Osteocyte (in vitro differentiated cells): ENCODE results near the gene ADAP1. TPM values are rescaled to one million over a fixed set of nuclear protein-coding genes. Genes with fewer than 3 reads are reported as not detected.
"Not testable (repeated sequence)": the region's sequence is repeated elsewhere in the genome, so short reads cannot be mapped to it uniquely, and the experiment has no call there.

Source experiments
- DNase-seq: peaks from one replicate; pipeline ENCODE4 v3.0.0; 2021; ENCODE audit warnings: mixed read lengths; ENCODE audit not compliant: unreplicated experiment; ENCODE audit errors: extremely low spot score
- H3K27ac Mint-ChIP-seq: one replicate; pipeline ENCODE4 v1.8.0; 2021; ENCODE audit warnings: mild to moderate bottlenecking, mixed read lengths; ENCODE audit not compliant: unreplicated experiment
- H3K27me3 Mint-ChIP-seq: one replicate; pipeline ENCODE4 v1.8.0; 2021; ENCODE audit warnings: mixed read lengths; ENCODE audit not compliant: unreplicated experiment
- H3K36me3 Mint-ChIP-seq: one replicate; pipeline ENCODE4 v1.8.0; 2021; ENCODE audit warnings: mixed read lengths; ENCODE audit not compliant: unreplicated experiment
- H3K4me1 Mint-ChIP-seq: one replicate; pipeline ENCODE4 v1.8.0; 2021; ENCODE audit warnings: mixed read lengths; ENCODE audit not compliant: unreplicated experiment
- H3K4me3 Mint-ChIP-seq: one replicate; pipeline ENCODE4 v1.8.0; 2021; ENCODE audit warnings: mild to moderate bottlenecking, moderate library complexity, mixed read lengths; ENCODE audit not compliant: unreplicated experiment
- H3K9me3 Mint-ChIP-seq: one replicate; pipeline ENCODE4 v1.8.0; 2021; ENCODE audit warnings: mixed read lengths; ENCODE audit not compliant: unreplicated experiment
- CTCF ChIP-seq: fragments of 200-600 bp; sonication (generic); IDR thresholded peaks from 2 replicates; pipeline ENCODE4 v1.5.0; 2021; ENCODE audit warnings: antibody characterized with exemption, mild to moderate bottlenecking, moderate library complexity
- total RNA-seq: library from RNA; stranded (reverse); gene quantifications from 2 replicates; pipeline ENCODE4 v1.2.1, GENCODE V29; 2021

The ADAP1 gene
- total RNA-seq, 1 donor from 2014 or later, result 5.8 TPM

- H3K9me3 Mint-ChIP-seq, result no peaks in the 10 kb centered on the region
- TF ChIP-seq CTCF, result no peak
- no peaks in the 10 kb centered on the region for H3K36me3 Mint-ChIP-seq
- peaks cover 5% of the 10 kb centered on the region for H3K27me3 Mint-ChIP-seq
- no peak for DNase-seq
- no peak overlapping the region for H3K4me3 Mint-ChIP-seq
- peaks cover 3% of the 10 kb centered on the region for H3K4me1 Mint-ChIP-seq
- H3K27ac Mint-ChIP-seq, result no peak overlapping the region
Observed at GRCh38 chr7:909358-910329, 44.8 kb downstream of the ADAP1 start.

- H3K4me1 Mint-ChIP-seq, H3K27ac Mint-ChIP-seq, H3K9me3 Mint-ChIP-seq, H3K4me3 Mint-ChIP-seq, DNase-seq, H3K27me3 Mint-ChIP-seq, H3K36me3 Mint-ChIP-seq: not testable (repeated sequence)
- peak; percentile 56 for TF ChIP-seq CTCF
Observed at GRCh38 chr7:908591-909357, 45.7 kb downstream of the ADAP1 start.

- DNase-seq, result no peak
- no peak overlapping the region for H3K4me3 Mint-ChIP-seq
- H3K9me3 Mint-ChIP-seq, result no peaks in the 10 kb centered on the region
- H3K27me3 Mint-ChIP-seq, result peaks cover 5% of the 10 kb centered on the region
- no peak overlapping the region for H3K27ac Mint-ChIP-seq
- H3K36me3 Mint-ChIP-seq, result no peaks in the 10 kb centered on the region
- TF ChIP-seq CTCF, result no peak
- H3K4me1 Mint-ChIP-seq, result peaks cover 3% of the 10 kb centered on the region
Observed at GRCh38 chr7:908159-908581, 46.3 kb downstream of the ADAP1 start.

GRCh38 chr7:907158-907980, 47.1 kb downstream of the ADAP1 start:
- H3K9me3 Mint-ChIP-seq, result no peaks in the 10 kb centered on the region
- no peak for DNase-seq
- H3K36me3 Mint-ChIP-seq, result no peaks in the 10 kb centered on the region

More at GRCh38 chr7:907158-907980, 47.1 kb downstream of the ADAP1 start:
- Mint-ChIP-seq H3K4me1 (peaks cover 3% of the 10 kb centered on the region), H3K4me3 (no peak overlapping the region), H3K27ac (no peak overlapping the region), H3K27me3 (peaks cover 5% of the 10 kb centered on the region)
- no peak for TF ChIP-seq CTCF
